IPS-18a (cell line): Measurements from ENCODE around the gene CD1D.
"Not testable (repeated sequence)": the region's sequence is repeated elsewhere in the genome, so short reads cannot be mapped to it uniquely, and the experiment has no call there.

Experiments
- H3K27ac ChIP-seq: one replicate; pipeline ENCODE4 v1.5.1; 2013; ENCODE audit warnings: low read length
- H3K27me3 ChIP-seq: one replicate; pipeline ENCODE4 v1.6.1; 2013; ENCODE audit warnings: mild to moderate bottlenecking, low read length; ENCODE audit not compliant: control insufficient read depth, insufficient read depth
- H3K36me3 ChIP-seq: one replicate; pipeline ENCODE4 v1.6.1; 2013; ENCODE audit warnings: low read depth, low read length; ENCODE audit not compliant: control insufficient read depth
- H3K4me1 ChIP-seq: one replicate; pipeline ENCODE4 v1.6.1; 2013; ENCODE audit warnings: low read depth, low read length; ENCODE audit not compliant: control insufficient read depth
- H3K4me3 ChIP-seq: one replicate; pipeline ENCODE4 v1.5.1; 2013; ENCODE audit warnings: low read length
- H3K9ac ChIP-seq: one replicate; pipeline ENCODE4 v1.6.1; 2013; ENCODE audit warnings: mild to moderate bottlenecking, low read length, moderate library complexity
- H3K9me3 ChIP-seq: one replicate; pipeline ENCODE4 v1.6.1; 2013; ENCODE audit warnings: low read depth, low read length; ENCODE audit not compliant: control insufficient read depth

Gene CD1D

DNA sequence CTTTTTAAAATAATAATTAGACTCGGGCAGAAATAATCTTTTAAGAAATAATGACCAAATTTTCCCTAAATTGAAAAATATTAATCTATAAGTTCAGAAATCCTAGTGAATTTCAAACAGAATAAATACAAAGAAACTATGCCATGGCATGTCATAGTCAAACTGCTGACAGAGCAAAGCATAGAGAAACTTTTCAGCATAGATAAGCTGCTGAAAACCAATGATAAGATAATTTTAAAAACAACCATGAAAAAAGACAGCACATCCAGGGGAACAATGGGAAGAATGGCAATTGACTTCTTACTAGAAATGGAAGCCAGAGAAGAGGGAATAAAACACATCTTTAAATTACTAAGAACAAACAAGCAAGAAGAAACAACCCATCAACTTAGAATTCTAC is 19.8 kb downstream of the CD1D start:
- Histone ChIP-seq H3K9ac (no peak overlapping the region), H3K4me1 (peaks cover 18% of the 10 kb centered on the region), H3K27me3 (no peaks in the 10 kb centered on the region), H3K4me3 (no peak overlapping the region), H3K36me3 (no peaks in the 10 kb centered on the region), H3K27ac (no peak overlapping the region), H3K9me3 (no peaks in the 10 kb centered on the region)

DNA sequence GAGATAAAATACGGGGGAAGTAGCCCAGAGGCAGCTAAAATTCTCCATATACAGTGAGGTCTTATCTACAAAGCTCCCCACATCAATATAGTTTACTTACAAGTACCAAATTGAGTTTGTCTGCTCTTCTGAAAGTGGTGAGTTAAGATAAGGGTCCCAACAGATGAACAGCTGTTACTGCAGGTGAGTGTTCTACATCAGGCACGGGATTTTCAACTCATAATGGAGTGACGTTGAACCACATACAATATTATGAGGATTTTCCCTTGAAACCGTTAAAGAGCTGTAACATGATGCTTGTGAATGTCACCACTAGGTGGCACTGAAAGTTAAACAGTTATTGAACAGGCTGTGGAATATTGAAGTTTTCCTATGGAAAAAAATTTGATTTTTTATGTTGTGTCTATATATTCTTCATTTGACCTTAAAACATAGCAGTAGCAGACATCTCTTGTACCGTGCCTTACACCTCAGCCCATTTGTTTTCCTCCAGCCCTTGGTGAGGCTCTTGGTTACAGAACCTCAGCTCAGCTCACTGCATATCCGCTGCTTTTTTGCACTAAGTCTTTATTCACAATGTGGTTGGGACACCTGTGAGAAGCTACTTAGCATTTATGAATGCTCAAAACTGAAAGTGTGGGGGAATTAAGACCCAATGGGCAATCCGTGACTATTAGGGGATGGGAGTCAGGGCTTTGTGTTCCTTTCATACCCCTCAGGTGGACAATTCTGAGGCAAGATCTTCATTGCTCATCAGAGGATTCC is 23.2 kb downstream of the CD1D start:
- Histone ChIP-seq H3K36me3 (no peaks in the 10 kb centered on the region), H3K4me3 (no peak overlapping the region), H3K4me1 (peaks cover 15% of the 10 kb centered on the region), H3K9ac (no peak overlapping the region), H3K27ac (no peak overlapping the region), H3K27me3 (no peaks in the 10 kb centered on the region), H3K9me3 (no peaks in the 10 kb centered on the region)

DNA sequence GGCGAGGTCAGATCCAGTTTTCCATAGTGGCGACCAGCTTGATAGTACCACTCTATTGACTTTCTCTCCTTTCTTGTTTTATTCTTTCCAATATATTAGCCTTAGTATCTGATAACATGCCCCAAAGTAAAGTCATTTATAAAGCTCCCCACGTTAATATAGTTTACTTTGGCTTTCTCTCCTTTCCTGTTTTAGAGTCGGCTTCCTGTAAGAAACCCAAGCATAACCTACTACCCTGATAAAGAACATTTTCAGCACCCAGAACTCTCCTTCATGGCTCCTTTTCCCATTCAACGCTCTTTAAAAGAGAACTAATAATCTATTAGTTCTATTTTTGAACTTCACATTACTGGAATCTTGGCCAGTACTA is 23.7 kb downstream of the CD1D start:
- H3K27ac ChIP-seq: no peak overlapping the region
- no peaks in the 10 kb centered on the region for H3K27me3 ChIP-seq
- H3K4me3 ChIP-seq: no peak overlapping the region
- no peak overlapping the region for H3K9ac ChIP-seq
- H3K9me3 ChIP-seq: no peaks in the 10 kb centered on the region
- H3K4me1 ChIP-seq: peaks cover 20% of the 10 kb centered on the region
- no peaks in the 10 kb centered on the region for H3K36me3 ChIP-seq

DNA sequence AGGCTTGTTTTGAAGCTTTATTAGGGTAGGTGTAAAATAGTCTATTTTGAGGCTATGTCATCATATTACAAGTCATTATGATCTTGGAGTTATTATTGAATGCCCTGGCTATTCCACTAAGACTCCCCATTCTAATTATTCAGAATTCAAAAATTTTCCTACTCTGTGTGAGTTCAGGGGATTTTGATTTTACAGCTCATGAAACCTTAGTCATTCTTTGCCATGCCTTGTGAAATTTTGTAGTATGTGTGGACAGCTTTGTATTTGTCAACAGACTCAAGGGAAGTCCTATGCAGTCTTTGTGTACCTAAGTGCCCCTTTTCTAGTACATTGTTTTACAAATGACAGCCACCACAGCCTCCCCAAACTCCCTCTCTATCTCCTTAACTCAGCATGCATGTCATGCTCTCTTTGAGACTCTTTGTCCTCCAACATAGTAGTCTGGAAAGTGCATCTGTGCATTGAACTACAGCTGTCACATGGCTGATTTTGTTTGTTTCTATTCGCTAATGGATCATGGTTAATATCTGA is 28.0 kb downstream of the CD1D start:
- no peak overlapping the region for H3K9ac ChIP-seq
- no peak overlapping the region for H3K4me3 ChIP-seq
- no peak overlapping the region for H3K27ac ChIP-seq
- no peaks in the 10 kb centered on the region for H3K9me3 ChIP-seq
- no peaks in the 10 kb centered on the region for H3K27me3 ChIP-seq
- no peaks in the 10 kb centered on the region for H3K36me3 ChIP-seq
- peaks cover 11% of the 10 kb centered on the region for H3K4me1 ChIP-seq

DNA sequence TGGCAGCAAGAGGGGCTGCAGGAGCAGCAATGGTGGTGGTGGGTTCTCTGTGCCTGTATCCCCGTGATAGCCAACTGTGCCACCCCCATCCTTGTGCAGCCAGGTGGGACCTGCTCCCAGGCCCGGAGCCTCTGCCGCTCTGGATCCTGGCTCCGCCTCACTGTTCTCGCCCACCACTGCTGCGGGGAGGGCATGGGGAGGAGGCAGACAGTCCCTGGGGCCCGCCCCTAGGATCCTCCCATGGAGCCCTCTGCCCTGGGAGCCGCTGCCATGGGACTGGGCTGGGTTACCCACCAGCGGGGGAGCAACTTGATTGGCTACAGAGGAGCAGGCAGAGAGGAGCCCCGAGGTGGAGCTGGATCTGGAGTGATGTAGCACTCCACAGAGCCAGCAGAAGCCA is 31.6 kb downstream of the CD1D start:
- Histone ChIP-seq H3K27me3 (no peaks in the 10 kb centered on the region), H3K36me3 (no peaks in the 10 kb centered on the region), H3K9me3 (no peaks in the 10 kb centered on the region), H3K27ac (no peak overlapping the region), H3K4me3 (no peak overlapping the region), H3K4me1 (peaks cover 11% of the 10 kb centered on the region), H3K9ac (no peak overlapping the region)

DNA sequence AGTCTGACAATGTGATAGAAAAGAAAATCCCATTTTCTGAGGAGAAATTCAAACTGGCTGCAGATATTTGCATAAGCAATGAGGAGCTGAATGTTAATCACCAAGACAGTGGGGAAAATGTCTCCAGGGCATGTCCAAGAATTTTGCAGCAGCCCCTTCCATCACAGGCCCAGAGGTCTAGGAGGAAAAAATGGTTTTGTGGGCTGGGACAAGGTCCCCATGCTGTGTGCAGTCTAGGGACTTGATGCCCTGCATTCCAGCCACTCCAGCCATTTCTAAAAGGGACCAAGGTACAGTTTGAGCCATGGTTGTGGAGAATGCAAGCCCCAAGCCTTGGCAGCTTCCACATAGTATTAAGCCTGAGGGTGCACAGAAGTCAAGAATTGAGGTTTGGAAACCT is 42.8 kb downstream of the CD1D start:
- not testable (repeated sequence) for H3K36me3 ChIP-seq, H3K4me3 ChIP-seq, H3K9me3 ChIP-seq, H3K27me3 ChIP-seq, H3K4me1 ChIP-seq, H3K9ac ChIP-seq, H3K27ac ChIP-seq

DNA sequence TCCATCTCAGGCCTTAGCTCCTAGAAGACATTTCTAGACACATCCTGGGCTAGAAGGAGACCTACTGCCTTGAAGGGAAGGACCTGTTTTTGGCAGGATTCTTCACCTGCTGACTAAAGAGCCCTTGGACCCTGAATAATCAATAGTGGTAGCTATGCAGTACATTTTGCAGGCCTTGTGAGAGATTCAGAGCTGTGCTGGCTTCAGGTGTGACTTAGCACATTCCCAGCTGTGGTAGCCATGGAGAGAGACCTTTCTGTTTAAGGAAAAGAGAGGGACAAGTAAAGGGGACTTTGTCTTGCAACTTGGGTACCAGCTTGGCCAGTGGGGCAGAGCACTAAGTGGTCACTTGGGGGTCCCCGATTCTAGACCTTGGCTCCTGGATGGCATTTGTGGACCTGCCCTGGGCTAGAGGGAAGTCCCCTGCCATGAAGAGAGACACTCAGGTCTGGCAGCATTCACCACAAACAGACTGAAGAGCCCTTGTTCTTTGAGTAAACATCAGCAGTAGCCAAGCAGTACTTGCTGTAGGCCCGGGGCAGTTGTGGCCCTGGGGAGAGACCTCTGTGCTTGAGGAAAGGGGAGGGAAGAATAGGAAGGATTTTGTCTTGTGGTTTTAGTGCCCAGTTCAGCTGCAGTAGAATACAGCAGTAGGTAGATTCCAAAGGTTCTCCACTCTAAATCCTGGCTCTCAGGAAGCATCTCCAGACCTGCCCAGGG is 47.4 kb downstream of the CD1D start:
- Histone ChIP-seq H3K4me1 (no peaks in the 10 kb centered on the region), H3K4me3 (no peak overlapping the region), H3K9ac (no peak overlapping the region), H3K36me3 (no peaks in the 10 kb centered on the region), H3K9me3 (peaks cover under 1% of the 10 kb centered on the region), H3K27ac (no peak overlapping the region), H3K27me3 (no peaks in the 10 kb centered on the region)
